HEK293 (cell line): ENCODE measurements around the gene FAM216A.
A peak's percentile ranks its signal among the peaks of the same experiment; 100 is the strongest.

Experiments used
- CTCF ChIA-PET: fragments of 350-600 bp; formaldehyde crosslinking; extraction: SDS; loops from one replicate; lab custom pipeline; 2021; ENCODE audit warnings: antibody characterized with exemption; lab: Yijun Ruan, JAX
- POLR2A ChIA-PET: fragments of 300-600 bp; formaldehyde crosslinking; extraction: SDS; loops from one replicate; lab custom pipeline; 2020; ENCODE audit warnings: antibody characterized with exemption, inconsistent platforms; lab: Yijun Ruan, JAX
- H3K27ac ChIP-seq: fragments of 200-500 bp; sonication (Bioruptor generic); 2 replicates; pipeline ENCODE4 v1.5.1; 2014; ENCODE audit warnings: low read depth, low read length, control low read depth, inconsistent platforms; ENCODE audit errors: extremely low read depth
- H3K36me3 ChIP-seq, 2 experiments: fragments of 200-500 bp in 1 of 2; sonication (Bioruptor generic) in 1 of 2; 1 replicate in 1 of 2; 2 replicates in 1 of 2; pipeline ENCODE4 v1.5.1; 2014 to 2017; ENCODE audit warnings: inconsistent platforms in 2 of 2, low read length in 2 of 2; ENCODE audit not compliant: control insufficient read depth in 2 of 2, insufficient read depth in 1 of 2
- H3K4me1 ChIP-seq: fragments of 200-500 bp; sonication (Bioruptor generic); 2 replicates; pipeline ENCODE4 v1.5.1; 2014; ENCODE audit warnings: mild to moderate bottlenecking, low read length, inconsistent platforms; ENCODE audit not compliant: control insufficient read depth, insufficient read depth
- H3K4me3 ChIP-seq: 2 replicates; pipeline ENCODE4 v1.5.1; 2011; ENCODE audit warnings: low read depth, mild to moderate bottlenecking, control low read depth, low read length, moderate library complexity
- H3K9me3 ChIP-seq: fragments of 200-500 bp; sonication (Bioruptor generic); 2 replicates; pipeline ENCODE4 v1.5.1; 2014; ENCODE audit warnings: low read depth, low read length, inconsistent platforms; ENCODE audit not compliant: control insufficient read depth, insufficient read depth
- IKZF3 ChIP-seq: fragments of 450-650 bp; IDR thresholded peaks from 2 replicates; pipeline ENCODE4 v1.5.0; 2018; ENCODE audit warnings: missing biosample characterization, mild to moderate bottlenecking, missing genetic modification characterization, moderate library complexity
- KLF7 ChIP-seq: fragments of 450-650 bp; formaldehyde crosslinking; IDR thresholded peaks from 2 replicates; pipeline ENCODE4 v1.5.1; 2016; ENCODE audit warnings: missing biosample characterization, missing genetic modification characterization, borderline replicate concordance
- PRDM1 ChIP-seq: fragments of 450-650 bp; formaldehyde crosslinking; IDR thresholded peaks from 2 replicates; pipeline ENCODE4; 2016; ENCODE audit warnings: missing biosample characterization, missing genetic modification characterization
- SCRT2 ChIP-seq: fragments of 450-650 bp; formaldehyde crosslinking; IDR thresholded peaks from 2 replicates; pipeline ENCODE4 v1.5.1; 2016; ENCODE audit warnings: missing biosample characterization, missing genetic modification characterization
- SP7 ChIP-seq: fragments of 450-650 bp; formaldehyde crosslinking; IDR thresholded peaks from 2 replicates; pipeline ENCODE4 v1.5.1; 2016; ENCODE audit warnings: missing biosample characterization, missing genetic modification characterization
- YY2 ChIP-seq: fragments of 450-650 bp; formaldehyde crosslinking; IDR thresholded peaks from 2 replicates; pipeline ENCODE4 v1.5.1; 2016; ENCODE audit warnings: missing biosample characterization, missing genetic modification characterization
- ZBTB17 ChIP-seq: fragments of 450-650 bp; formaldehyde crosslinking; IDR thresholded peaks from 2 replicates; pipeline ENCODE4 v1.5.1; 2016; ENCODE audit warnings: missing biosample characterization, missing genetic modification characterization
- ZBTB7A ChIP-seq: fragments of 450-650 bp; formaldehyde crosslinking; IDR thresholded peaks from 2 replicates; pipeline ENCODE4 v1.5.1; 2016; ENCODE audit warnings: low read depth, missing biosample characterization, missing genetic modification characterization
- ZFP69B ChIP-seq: fragments of 450-650 bp; formaldehyde crosslinking; IDR thresholded peaks from 2 replicates; pipeline ENCODE4 v1.5.1; 2016; ENCODE audit warnings: missing biosample characterization, missing genetic modification characterization
- ZNF335 ChIP-seq: fragments of 450-650 bp; formaldehyde crosslinking; conservative IDR thresholded peaks from 2 replicates; pipeline ENCODE4 v1.5.1; 2016; ENCODE audit warnings: missing biosample characterization, missing genetic modification characterization
- ZNF366 ChIP-seq: fragments of 450-650 bp; formaldehyde crosslinking; conservative IDR thresholded peaks from 2 replicates; pipeline ENCODE4 v1.5.1; 2016; ENCODE audit warnings: missing biosample characterization, missing genetic modification characterization
- ZNF394 ChIP-seq: fragments of 450-650 bp; formaldehyde crosslinking; IDR thresholded peaks from 2 replicates; pipeline ENCODE4 v1.5.1; 2016; ENCODE audit warnings: missing biosample characterization, missing genetic modification characterization, mild to moderate bottlenecking, moderate library complexity, borderline replicate concordance
- ZNF510 ChIP-seq: fragments of 450-650 bp; formaldehyde crosslinking; IDR thresholded peaks from 2 replicates; pipeline ENCODE4 v1.5.1; 2018; ENCODE audit warnings: mild to moderate bottlenecking, missing genetic modification characterization, missing biosample characterization; ENCODE audit not compliant: insufficient replicate concordance
- ZNF558 ChIP-seq: fragments of 450-650 bp; formaldehyde crosslinking; IDR thresholded peaks from 2 replicates; pipeline ENCODE4 v1.5.1; 2016; ENCODE audit warnings: missing biosample characterization, missing genetic modification characterization
- ZNF596 ChIP-seq: fragments of 450-650 bp; IDR thresholded peaks from 2 replicates; pipeline ENCODE4 v1.5.0; 2018; ENCODE audit warnings: missing biosample characterization, mild to moderate bottlenecking, missing genetic modification characterization, moderate library complexity
- ZNF600 ChIP-seq: fragments of 450-650 bp; formaldehyde crosslinking; IDR thresholded peaks from 2 replicates; pipeline ENCODE4 v1.5.1; 2016; ENCODE audit warnings: missing biosample characterization, missing genetic modification characterization
- ZNF660 ChIP-seq: fragments of 450-650 bp; IDR thresholded peaks from 2 replicates; pipeline ENCODE4 v1.5.1; 2018; ENCODE audit warnings: missing biosample characterization, mild to moderate bottlenecking, missing genetic modification characterization
- ZSCAN23 ChIP-seq: fragments of 450-650 bp; formaldehyde crosslinking; IDR thresholded peaks from 2 replicates; pipeline ENCODE4 v1.5.1; 2016; ENCODE audit warnings: missing biosample characterization, missing genetic modification characterization
- TF ChIP-seq, protein P1 (sequence below): fragments of 450-650 bp; formaldehyde crosslinking; IDR thresholded peaks from 2 replicates; pipeline ENCODE4 v1.5.1; 2016; ENCODE audit warnings: missing biosample characterization, missing genetic modification characterization
- TF ChIP-seq, protein P2 (sequence below): fragments of 450-650 bp; IDR thresholded peaks from 2 replicates; pipeline ENCODE4 v1.5.1; 2018; ENCODE audit warnings: missing biosample characterization, mild to moderate bottlenecking, missing genetic modification characterization
- TF ChIP-seq, protein P3 (sequence below): fragments of 450-650 bp; formaldehyde crosslinking; IDR thresholded peaks from 2 replicates; pipeline ENCODE4 v1.5.1; 2016; ENCODE audit warnings: missing biosample characterization, missing genetic modification characterization, low read depth
- TF ChIP-seq, protein P4 (sequence below): fragments of 450-650 bp; formaldehyde crosslinking; IDR thresholded peaks from 2 replicates; pipeline ENCODE4 v1.5.1; 2016; ENCODE audit warnings: missing biosample characterization, missing genetic modification characterization
- TF ChIP-seq, protein P5 (sequence below): fragments of 450-650 bp; formaldehyde crosslinking; IDR thresholded peaks from 2 replicates; pipeline ENCODE4 v1.5.1; 2017; ENCODE audit warnings: missing biosample characterization, missing genetic modification characterization
- TF ChIP-seq, protein P6 (sequence below): fragments of 450-650 bp; formaldehyde crosslinking; IDR thresholded peaks from 2 replicates; pipeline ENCODE4 v1.5.1; 2016; ENCODE audit warnings: missing biosample characterization, missing genetic modification characterization

The FAM216A gene

DNA sequence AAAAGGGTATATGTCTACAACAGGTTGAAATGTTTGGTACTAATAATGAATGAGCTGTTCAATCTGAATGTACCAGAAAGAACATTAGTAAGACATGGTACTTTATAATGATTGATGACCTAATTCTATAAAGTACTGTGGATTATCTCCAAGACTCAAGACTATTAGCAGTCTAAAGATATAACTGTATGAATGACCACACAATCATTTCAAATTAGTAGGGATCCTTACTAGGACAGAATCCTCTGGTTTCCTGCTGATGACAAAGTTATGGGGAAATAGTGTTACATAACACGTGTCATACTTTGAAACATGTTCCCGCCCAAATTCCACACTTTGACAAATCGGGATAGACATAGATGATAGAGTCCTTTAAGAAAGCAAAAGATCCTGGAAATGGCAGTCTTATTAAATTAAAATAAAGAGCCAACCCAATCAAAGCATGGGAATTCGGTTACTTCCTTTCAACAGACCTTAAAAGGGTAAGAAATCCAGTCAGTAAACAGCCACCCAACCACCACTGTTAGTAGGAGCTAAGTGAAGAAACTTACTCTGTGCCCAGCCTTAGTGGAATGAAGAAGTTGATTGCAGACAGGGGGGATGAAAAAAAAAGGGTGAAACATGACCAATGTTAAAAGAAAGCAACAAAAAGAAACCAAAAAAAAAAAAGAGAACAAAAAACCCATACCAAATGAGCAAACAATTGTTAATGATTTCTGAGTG is 30.5 kb downstream of the FAM216A start:
- CTCF ChIA-PET = interaction anchor here (0.9 kb wide), 2 partner anchors 14 to 30 kb away, joined by 4 to 10 read pairs; partner anchors contain the start of gene FAM216A
- POLR2A ChIA-PET = interaction anchor here (0.7 to 3.3 kb wide), 2 partner anchors 30 to 31 kb away, joined by 3 to 44 read pairs; partner anchors contain the start of genes FAM216A and GPN3
- H3K27ac ChIP-seq = no peak overlapping the region
- H3K4me3 ChIP-seq = no peak overlapping the region
- no peaks in the 10 kb centered on the region for H3K9me3 ChIP-seq
- peaks cover 9% of the 10 kb centered on the region for H3K4me1 ChIP-seq
- peaks cover 25 to 30% of the 10 kb centered on the region in 2 experiments for H3K36me3 ChIP-seq
- TF ChIP-seq ZNF596 (tag by site-specific recombination) = no peak
- peak; percentile 28; the same call in 1 of the 2 replicates for TF ChIP-seq ZNF335 (tag by site-specific recombination)
- no peak for TF ChIP-seq ZBTB7A
- peak; percentile 58 for TF ChIP-seq ZNF366 (tag by site-specific recombination)
- TF ChIP-seq ZFP69B = peak; percentile 59; the same call in 1 of the 2 replicates
- no peak for TF ChIP-seq KLF7
- no peak for TF ChIP-seq YY2 (tag by site-specific recombination)
- TF ChIP-seq, protein P1, sequence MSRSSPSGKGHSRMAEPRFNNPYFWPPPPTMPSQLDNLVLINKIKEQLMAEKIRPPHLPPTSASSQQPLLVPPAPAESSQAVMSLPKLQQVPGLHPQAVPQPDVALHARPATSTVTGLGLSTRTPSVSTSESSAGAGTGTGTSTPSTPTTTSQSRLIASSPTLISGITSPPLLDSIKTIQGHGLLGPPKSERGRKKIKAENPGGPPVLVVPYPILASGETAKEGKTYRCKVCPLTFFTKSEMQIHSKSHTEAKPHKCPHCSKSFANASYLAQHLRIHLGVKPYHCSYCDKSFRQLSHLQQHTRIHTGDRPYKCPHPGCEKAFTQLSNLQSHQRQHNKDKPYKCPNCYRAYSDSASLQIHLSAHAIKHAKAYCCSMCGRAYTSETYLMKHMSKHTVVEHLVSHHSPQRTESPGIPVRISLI (tag by site-specific recombination) = peak; percentile 79; the same call in 1 of the 2 replicates
- TF ChIP-seq ZBTB17 (tag by site-specific recombination) = peak; percentile 56
- TF ChIP-seq PRDM1 (tag by site-specific recombination) = no peak; the same call in 1 of the 2 replicates
- TF ChIP-seq IKZF3 (tag by site-specific recombination) = peak; percentile 60; the same call in 1 of the 2 replicates
- TF ChIP-seq, protein P2, sequence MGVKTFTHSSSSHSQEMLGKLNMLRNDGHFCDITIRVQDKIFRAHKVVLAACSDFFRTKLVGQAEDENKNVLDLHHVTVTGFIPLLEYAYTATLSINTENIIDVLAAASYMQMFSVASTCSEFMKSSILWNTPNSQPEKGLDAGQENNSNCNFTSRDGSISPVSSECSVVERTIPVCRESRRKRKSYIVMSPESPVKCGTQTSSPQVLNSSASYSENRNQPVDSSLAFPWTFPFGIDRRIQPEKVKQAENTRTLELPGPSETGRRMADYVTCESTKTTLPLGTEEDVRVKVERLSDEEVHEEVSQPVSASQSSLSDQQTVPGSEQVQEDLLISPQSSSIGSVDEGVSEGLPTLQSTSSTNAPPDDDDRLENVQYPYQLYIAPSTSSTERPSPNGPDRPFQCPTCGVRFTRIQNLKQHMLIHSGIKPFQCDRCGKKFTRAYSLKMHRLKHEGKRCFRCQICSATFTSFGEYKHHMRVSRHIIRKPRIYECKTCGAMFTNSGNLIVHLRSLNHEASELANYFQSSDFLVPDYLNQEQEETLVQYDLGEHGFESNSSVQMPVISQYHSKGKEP (tag by site-specific recombination) = 0 out of 2 replicates have a peak, but pooled peaks have one; percentile 18
- no peak for TF ChIP-seq ZNF510 (tag by site-specific recombination)
- peak; percentile 65; the same call in 1 of the 2 replicates for TF ChIP-seq ZNF660 (tag by site-specific recombination)
- 0 out of 2 replicates have a peak, but pooled peaks have one; percentile 12 for TF ChIP-seq ZNF394 (tag by site-specific recombination)
- peak; percentile 13; the same call in 1 of the 2 replicates for TF ChIP-seq ZNF558 (tag by site-specific recombination)
- TF ChIP-seq, protein P3, sequence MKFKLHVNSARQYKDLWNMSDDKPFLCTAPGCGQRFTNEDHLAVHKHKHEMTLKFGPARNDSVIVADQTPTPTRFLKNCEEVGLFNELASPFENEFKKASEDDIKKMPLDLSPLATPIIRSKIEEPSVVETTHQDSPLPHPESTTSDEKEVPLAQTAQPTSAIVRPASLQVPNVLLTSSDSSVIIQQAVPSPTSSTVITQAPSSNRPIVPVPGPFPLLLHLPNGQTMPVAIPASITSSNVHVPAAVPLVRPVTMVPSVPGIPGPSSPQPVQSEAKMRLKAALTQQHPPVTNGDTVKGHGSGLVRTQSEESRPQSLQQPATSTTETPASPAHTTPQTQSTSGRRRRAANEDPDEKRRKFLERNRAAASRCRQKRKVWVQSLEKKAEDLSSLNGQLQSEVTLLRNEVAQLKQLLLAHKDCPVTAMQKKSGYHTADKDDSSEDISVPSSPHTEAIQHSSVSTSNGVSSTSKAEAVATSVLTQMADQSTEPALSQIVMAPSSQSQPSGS (tag by site-specific recombination) = peak; percentile 50; the same call in 1 of the 2 replicates
- TF ChIP-seq, protein P4, sequence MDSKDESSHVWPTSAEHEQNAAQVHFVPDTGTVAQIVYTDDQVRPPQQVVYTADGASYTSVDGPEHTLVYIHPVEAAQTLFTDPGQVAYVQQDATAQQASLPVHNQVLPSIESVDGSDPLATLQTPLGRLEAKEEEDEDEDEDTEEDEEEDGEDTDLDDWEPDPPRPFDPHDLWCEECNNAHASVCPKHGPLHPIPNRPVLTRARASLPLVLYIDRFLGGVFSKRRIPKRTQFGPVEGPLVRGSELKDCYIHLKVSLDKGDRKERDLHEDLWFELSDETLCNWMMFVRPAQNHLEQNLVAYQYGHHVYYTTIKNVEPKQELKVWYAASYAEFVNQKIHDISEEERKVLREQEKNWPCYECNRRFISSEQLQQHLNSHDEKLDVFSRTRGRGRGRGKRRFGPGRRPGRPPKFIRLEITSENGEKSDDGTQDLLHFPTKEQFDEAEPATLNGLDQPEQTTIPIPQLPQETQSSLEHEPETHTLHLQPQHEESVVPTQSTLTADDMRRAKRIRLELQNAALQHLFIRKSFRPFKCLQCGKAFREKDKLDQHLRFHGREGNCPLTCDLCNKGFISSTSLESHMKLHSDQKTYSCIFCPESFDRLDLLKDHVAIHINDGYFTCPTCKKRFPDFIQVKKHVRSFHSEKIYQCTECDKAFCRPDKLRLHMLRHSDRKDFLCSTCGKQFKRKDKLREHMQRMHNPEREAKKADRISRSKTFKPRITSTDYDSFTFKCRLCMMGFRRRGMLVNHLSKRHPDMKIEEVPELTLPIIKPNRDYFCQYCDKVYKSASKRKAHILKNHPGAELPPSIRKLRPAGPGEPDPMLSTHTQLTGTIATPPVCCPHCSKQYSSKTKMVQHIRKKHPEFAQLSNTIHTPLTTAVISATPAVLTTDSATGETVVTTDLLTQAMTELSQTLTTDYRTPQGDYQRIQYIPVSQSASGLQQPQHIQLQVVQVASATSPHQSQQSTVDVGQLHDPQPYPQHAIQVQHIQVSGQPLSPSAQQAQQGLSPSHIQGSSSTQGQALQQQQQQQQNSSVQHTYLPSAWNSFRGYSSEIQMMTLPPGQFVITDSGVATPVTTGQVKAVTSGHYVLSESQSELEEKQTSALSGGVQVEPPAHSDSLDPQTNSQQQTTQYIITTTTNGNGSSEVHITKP = peak; percentile 68
- TF ChIP-seq, protein P5, sequence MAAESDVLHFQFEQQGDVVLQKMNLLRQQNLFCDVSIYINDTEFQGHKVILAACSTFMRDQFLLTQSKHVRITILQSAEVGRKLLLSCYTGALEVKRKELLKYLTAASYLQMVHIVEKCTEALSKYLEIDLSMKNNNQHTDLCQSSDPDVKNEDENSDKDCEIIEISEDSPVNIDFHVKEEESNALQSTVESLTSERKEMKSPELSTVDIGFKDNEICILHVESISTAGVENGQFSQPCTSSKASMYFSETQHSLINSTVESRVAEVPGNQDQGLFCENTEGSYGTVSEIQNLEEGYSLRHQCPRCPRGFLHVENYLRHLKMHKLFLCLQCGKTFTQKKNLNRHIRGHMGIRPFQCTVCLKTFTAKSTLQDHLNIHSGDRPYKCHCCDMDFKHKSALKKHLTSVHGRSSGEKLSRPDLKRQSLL (tag by site-specific recombination) = peak; percentile 52; the same call in 1 of the 2 replicates
- TF ChIP-seq SP7 = 0 out of 2 replicates have a peak, but pooled peaks have one; percentile 35
- TF ChIP-seq, protein P6, sequence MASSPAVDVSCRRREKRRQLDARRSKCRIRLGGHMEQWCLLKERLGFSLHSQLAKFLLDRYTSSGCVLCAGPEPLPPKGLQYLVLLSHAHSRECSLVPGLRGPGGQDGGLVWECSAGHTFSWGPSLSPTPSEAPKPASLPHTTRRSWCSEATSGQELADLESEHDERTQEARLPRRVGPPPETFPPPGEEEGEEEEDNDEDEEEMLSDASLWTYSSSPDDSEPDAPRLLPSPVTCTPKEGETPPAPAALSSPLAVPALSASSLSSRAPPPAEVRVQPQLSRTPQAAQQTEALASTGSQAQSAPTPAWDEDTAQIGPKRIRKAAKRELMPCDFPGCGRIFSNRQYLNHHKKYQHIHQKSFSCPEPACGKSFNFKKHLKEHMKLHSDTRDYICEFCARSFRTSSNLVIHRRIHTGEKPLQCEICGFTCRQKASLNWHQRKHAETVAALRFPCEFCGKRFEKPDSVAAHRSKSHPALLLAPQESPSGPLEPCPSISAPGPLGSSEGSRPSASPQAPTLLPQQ (tag by site-specific recombination) = peak; percentile 69; the same call in 1 of the 2 replicates
- TF ChIP-seq ZSCAN23 (tag by site-specific recombination) = no peak
- peak; percentile 62 for TF ChIP-seq SCRT2 (tag by site-specific recombination)
- 0 out of 2 replicates have a peak, but pooled peaks have one; percentile 41 for TF ChIP-seq ZNF600 (tag by site-specific recombination)
